HepG2 (cell line): ENCODE data around the gene CNNM3. TPM values are rescaled to one million over a fixed set of nuclear protein-coding genes. Genes with fewer than 3 reads are reported as not detected.

Source experiments
- ATAC-seq: fragments of 200-7000 bp; cut with Tn5 transposase; 3 replicates; pipeline ENCODE4 v1.9.1; 2020; ENCODE audit warnings: mild to moderate bottlenecking, moderate library complexity
- BruUV-seq: library from RNA; stranded (reverse); fragments of 400-500 nt; replicated peaks from 2 replicates; lab custom pipeline; 2021; lab: Mats Ljungman, UMichigan
- CTCF ChIA-PET: fragments of 300-600 bp; formaldehyde crosslinking; extraction: SDS; loops from one replicate; lab custom pipeline; 2021; ENCODE audit warnings: low total read pairs, inconsistent platforms, low intra/inter-chr PET ratio; lab: Yijun Ruan, JAX
- POLR2A ChIA-PET: fragments of 350-600 bp; sonication (Branson Sonifier 250); formaldehyde crosslinking; loops from one replicate; lab custom pipeline; 2020; ENCODE audit warnings: antibody characterized with exemption, inconsistent platforms; lab: Yijun Ruan, JAX
- DNase-seq: peaks from one replicate; pipeline ENCODE4 v3.0.0-alpha.2; 2015; ENCODE audit warnings: low spot score
- FAIRE-seq: peaks from 3 replicates; lab custom pipeline; 2011; peaks lifted over from hg19 to GRCh38; lab: Jason Lieb, UNC
- H2AFZ ChIP-seq: one replicate; pipeline ENCODE4 v1.6.1; 2011; ENCODE audit warnings: low read length, inconsistent platforms
- H3K27ac ChIP-seq: fragments of 300-600 bp; 3 replicates; pipeline ENCODE4 v1.8.0; 2011; ENCODE audit warnings: mixed run types, mild to moderate bottlenecking, mixed read lengths, low read length, inconsistent platforms; ENCODE audit not compliant: insufficient read depth; ENCODE audit errors: extremely low read length
- H3K27me3 ChIP-seq, 2 experiments: fragments of 200-600 bp in 1 of 2; 2 replicates in 1 of 2; 3 replicates in 1 of 2; pipeline versions ENCODE4 v1.6.0 to v1.8.0; 2011; ENCODE audit warnings: low read length in 2 of 2, mild to moderate bottlenecking in 2 of 2, moderate library complexity in 2 of 2, inconsistent platforms in 1 of 2; ENCODE audit not compliant: insufficient read depth in 2 of 2, control insufficient read depth in 1 of 2
- H3K36me3 ChIP-seq, 2 experiments: fragments of 200-600 bp in 1 of 2; replicated peaks in 1 of 2; 2 replicates in 1 of 2; 3 replicates in 1 of 2; pipeline versions ENCODE4 v1.5.1 to v1.8.0; 2011; ENCODE audit warnings: low read length in 2 of 2, inconsistent platforms in 1 of 2; ENCODE audit not compliant: insufficient read depth in 2 of 2, control insufficient read depth in 1 of 2
- H3K4me1 ChIP-seq: 2 replicates; pipeline ENCODE4 v1.5.1; 2012; ENCODE audit warnings: low read length, inconsistent platforms; ENCODE audit not compliant: insufficient read depth
- H3K4me2 ChIP-seq: 2 replicates; pipeline ENCODE4 v1.6.0; 2011; ENCODE audit warnings: low read depth, low read length, inconsistent platforms
- H3K4me3 ChIP-seq, 3 experiments: fragments of 200-600 bp in 1 of 3; sonication (generic), shearing (Covaris generic) in 1 of 3; replicated peaks in 1 of 3; 2 replicates each; pipeline ENCODE4 v1.5.1; 2011 to 2016; ENCODE audit warnings: low read length in 3 of 3, inconsistent platforms in 2 of 3, low read depth in 2 of 3, mild to moderate bottlenecking in 2 of 3, control low read depth in 1 of 3, mixed read lengths in 1 of 3; ENCODE audit not compliant: insufficient read depth in 1 of 3
- H3K79me2 ChIP-seq: one replicate; pipeline ENCODE4 v1.6.1; 2011; ENCODE audit warnings: low read length, inconsistent platforms; ENCODE audit not compliant: insufficient read depth
- H3K9ac ChIP-seq: 2 replicates; pipeline ENCODE4 v1.6.0; 2011; ENCODE audit warnings: mild to moderate bottlenecking, low read depth, low read length, inconsistent platforms; ENCODE audit not compliant: insufficient read depth
- H3K9me3 ChIP-seq: 2 replicates; pipeline ENCODE4 v1.5.1; 2012; ENCODE audit warnings: mild to moderate bottlenecking, low read length
- H4K20me1 ChIP-seq: 2 replicates; pipeline ENCODE4 v1.6.0; 2011; ENCODE audit warnings: inconsistent platforms, mild to moderate bottlenecking, low read length, moderate library complexity; ENCODE audit not compliant: insufficient read depth
- AKAP8 ChIP-seq: sonication (generic); formaldehyde crosslinking; IDR thresholded peaks from 2 replicates; pipeline ENCODE4 v1.5.1; 2020; ENCODE audit warnings: mild to moderate bottlenecking, missing genetic modification reagents
- BORCS8-MEF2B ChIP-seq: sonication (generic); formaldehyde crosslinking; IDR thresholded peaks from 2 replicates; pipeline ENCODE4 v1.8.0; 2022; ENCODE audit warnings: mild to moderate bottlenecking, missing genetic modification reagents
- GFI1 ChIP-seq: sonication (generic); formaldehyde crosslinking; IDR thresholded peaks from 2 replicates; pipeline ENCODE4 v1.5.0; 2020; ENCODE audit warnings: missing genetic modification reagents, mild to moderate bottlenecking, borderline replicate concordance
- KLF12 ChIP-seq: sonication (generic); formaldehyde crosslinking; IDR thresholded peaks from 2 replicates; pipeline ENCODE4 v1.4.0; 2020; ENCODE audit warnings: missing genetic modification reagents, borderline replicate concordance
- NRL ChIP-seq: sonication (generic); formaldehyde crosslinking; IDR thresholded peaks from 2 replicates; pipeline ENCODE4 v1.5.0; 2020; ENCODE audit warnings: missing genetic modification reagents, mild to moderate bottlenecking, moderate library complexity, borderline replicate concordance
- PHF8 ChIP-seq: sonication (generic); formaldehyde crosslinking; IDR thresholded peaks from 2 replicates; pipeline ENCODE4 v1.5.0; 2020; ENCODE audit warnings: missing genetic modification reagents
- POLR2AphosphoS2 ChIP-seq: IDR thresholded peaks from 2 replicates; pipeline ENCODE4 v1.6.1; 2011; ENCODE audit warnings: low read depth, low read length, improper control_type of control experiment
- POLR2G ChIP-seq: fragments of 200-400 bp; formaldehyde crosslinking; IDR thresholded peaks from 2 replicates; pipeline ENCODE4 v1.6.1; 2018; ENCODE audit warnings: mild to moderate bottlenecking, low read depth, low read length, moderate library complexity
- SNAPC2 ChIP-seq: sonication (generic); formaldehyde crosslinking; IDR thresholded peaks from 2 replicates; pipeline ENCODE4 v1.8.1; 2022; ENCODE audit warnings: mild to moderate bottlenecking, missing genetic modification reagents
- TAF15 ChIP-seq: fragments of 200-400 bp; formaldehyde crosslinking; IDR thresholded peaks from one replicate; pipeline ENCODE4 v1.6.1; 2018; ENCODE audit warnings: mild to moderate bottlenecking, low read depth, low read length; ENCODE audit not compliant: poor library complexity, severe bottlenecking
- THAP9 ChIP-seq: sonication (generic); formaldehyde crosslinking; IDR thresholded peaks from 2 replicates; pipeline ENCODE4; 2020; ENCODE audit warnings: missing genetic modification reagents, mild to moderate bottlenecking, borderline replicate concordance
- ZIK1 ChIP-seq: sonication (generic); formaldehyde crosslinking; IDR thresholded peaks from 2 replicates; pipeline ENCODE4 v1.5.0; 2020; ENCODE audit warnings: mild to moderate bottlenecking, low read depth, missing genetic modification reagents, borderline replicate concordance
- ZNF335 ChIP-seq: sonication (generic); formaldehyde crosslinking; IDR thresholded peaks from 2 replicates; pipeline ENCODE4 v1.4.0; 2020; ENCODE audit warnings: missing genetic modification reagents
- ZNF768 ChIP-seq: sonication (generic); formaldehyde crosslinking; IDR thresholded peaks from 2 replicates; pipeline ENCODE4 v1.4.0; 2020; ENCODE audit warnings: missing genetic modification reagents
- WGBS: methylation state at CpG from one replicate; pipeline ENCODE4 v1.1.6; 2017; ENCODE audit warnings: low lambda C conversion rate; 5-methylcytosine and 5-hydroxymethylcytosine counted together
- in situ Hi-C: cut with HindIII; loops from 2 replicates; pipeline ENCODE4 v1.10.0; 2017; ENCODE audit warnings: low pct_unique_long_range_greater_than_20kb; ENCODE audit not compliant: extremely low pct_ligation_motif_present
- intact Hi-C: fragments of 100-400 bp; cut with micrococcal nuclease; formaldehyde crosslinking; loops from one replicate; pipeline ENCODE4 v1.10.0; 2022; ENCODE audit not compliant: unreplicated experiment
- polyA plus RNA-seq, 8 experiments: library from polyadenylated mRNA; depleted of rRNA in 3 of 8; stranded (reverse) in 7 of 8; unstranded in 1 of 8; fragments of >200 nt; fragmentation: Illumina TruSeq in 4 of 8; extraction: Trizol in 4 of 8; gene quantifications; 2 replicates each; pipeline versions ENCODE4 v1.2.1 to v1.2.3, GENCODE V29; 2011 to 2016; ENCODE audit warnings: low read depth in 4 of 8, missing spikeins in 1 of 8, mixed read lengths in 1 of 8; ENCODE audit not compliant: insufficient read depth in 1 of 8
- total RNA-seq, 5 experiments: library from RNA; depleted of rRNA; stranded (reverse); fragments of >200 nt; fragmentation: Illumina TruSeq; extraction: Trizol; gene quantifications; 2 replicates each; pipeline ENCODE4 v1.2.3, GENCODE V29; 2016; ENCODE audit warnings: low read depth in 1 of 5
- TF ChIP-seq, protein P1 (sequence below): sonication (generic); formaldehyde crosslinking; IDR thresholded peaks from 2 replicates; pipeline ENCODE4 v1.8.1; 2023; ENCODE audit warnings: mild to moderate bottlenecking, missing genetic modification reagents

The CNNM3 gene
- total and polyA plus RNA-seq, 2 of the 13 experiments (the other 11 are each of a cell fraction or from before 2014, with no cell fraction given): 21.2 to 27.9 TPM

DNA sequence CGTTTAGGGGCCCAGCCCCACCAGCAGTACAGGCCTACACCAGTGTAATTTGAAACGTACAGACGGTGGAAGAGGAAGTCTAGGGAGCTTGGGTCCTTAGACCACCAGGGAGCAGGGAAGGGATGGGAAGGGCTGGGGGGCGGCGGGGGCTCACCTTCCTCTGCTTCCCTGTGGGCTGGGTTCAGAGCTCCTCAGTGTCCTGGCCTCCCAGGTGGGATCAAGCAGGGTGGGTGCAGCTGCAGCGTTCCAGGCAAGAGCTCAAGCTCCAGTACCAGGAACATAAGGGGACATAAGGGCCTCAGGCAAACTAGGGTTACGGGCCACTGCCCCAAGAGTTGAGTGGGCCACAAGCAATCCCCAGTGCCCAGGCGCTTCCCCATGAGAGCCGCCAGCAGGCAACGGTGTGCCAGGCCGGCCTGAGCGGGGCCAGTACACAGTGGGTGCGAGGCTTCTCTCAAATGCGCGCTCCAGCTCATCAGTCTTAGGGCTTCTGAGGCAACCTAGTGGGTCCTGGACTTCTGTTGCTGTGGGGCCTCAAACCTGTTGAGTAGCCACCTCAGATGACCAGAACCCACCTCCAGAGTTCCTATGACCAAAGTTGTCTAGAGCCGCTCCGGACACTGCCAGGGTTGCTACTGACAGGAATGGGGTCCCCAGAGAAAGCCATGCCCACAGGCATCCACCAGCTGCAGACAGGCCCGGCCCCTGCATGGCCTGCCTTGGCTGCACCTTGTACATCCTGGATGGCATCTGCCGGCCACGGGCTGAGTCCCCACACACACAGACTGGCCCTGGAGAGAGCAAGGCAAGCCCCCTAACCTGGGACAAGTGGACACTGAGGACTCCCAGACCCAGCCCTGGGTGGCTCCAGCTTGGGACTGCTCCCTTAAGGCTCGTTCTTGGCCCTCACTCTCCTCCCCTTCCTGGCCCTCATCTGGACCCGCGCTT is 22.6 kb downstream of the CNNM3 start (continued):
- TF ChIP-seq THAP9 (CRISPR knock-in tag): no peak
- no peak for TF ChIP-seq ZIK1
- no peak for TF ChIP-seq ZNF335 (CRISPR knock-in tag)
- no peak for TF ChIP-seq PHF8

GRCh38 chr2:96839293-96839874 is 23.3 kb downstream of the CNNM3 start:
- in situ Hi-C loops (no loop called here), intact Hi-C loops (no loop called here)
- Histone ChIP-seq H3K4me3 (no peak overlapping the region), H3K36me3 (peaks cover 3 to 8% of the 10 kb centered on the region in 2 experiments), H3K79me2 (no peaks in the 10 kb centered on the region), H3K9ac (no peak overlapping the region), H3K4me2 (no peak overlapping the region), H3K27me3 (no peaks in the 10 kb centered on the region), H3K9me3 (no peaks in the 10 kb centered on the region), H3K27ac (no peak overlapping the region), H2AFZ (no peak overlapping the region), H4K20me1 (no peaks in the 10 kb centered on the region), H3K4me1 (no peaks in the 10 kb centered on the region)
- BruUV-seq: no TSS peak
- FAIRE-seq (no peak), ATAC-seq (peak; percentile 7), DNase-seq (no peak)
- ChIA-PET CTCF (no interaction called here), POLR2A (interaction anchor here (0.7 to 1.5 kb wide), 2 partner anchors 19 to 21 kb away, joined by 4 to 7 read pairs; partner anchors contain the start of gene ANKRD39)
- WGBS: 98% methylated on average over 35 of the region's 42 CpGs
- TF ChIP-seq KLF12 (CRISPR knock-in tag) (no peak), AKAP8 (CRISPR knock-in tag) (peak; percentile 96), POLR2AphosphoS2 (peak; percentile 53; the same call in 1 of the 2 replicates), BORCS8-MEF2B (CRISPR knock-in tag) (peak; percentile 56; the same call in 1 of the 2 replicates), ZNF768 (peak; percentile 7; the same call in 1 of the 2 replicates), GFI1 (CRISPR knock-in tag) (no peak), TAF15 (peak; percentile 22), POLR2G (peak; percentile 37; the same call in 1 of the 2 replicates), SNAPC2 (no peak), NRL (CRISPR knock-in tag) (peak; percentile 18; the same call in 1 of the 2 replicates)
- TF ChIP-seq, protein P1, sequence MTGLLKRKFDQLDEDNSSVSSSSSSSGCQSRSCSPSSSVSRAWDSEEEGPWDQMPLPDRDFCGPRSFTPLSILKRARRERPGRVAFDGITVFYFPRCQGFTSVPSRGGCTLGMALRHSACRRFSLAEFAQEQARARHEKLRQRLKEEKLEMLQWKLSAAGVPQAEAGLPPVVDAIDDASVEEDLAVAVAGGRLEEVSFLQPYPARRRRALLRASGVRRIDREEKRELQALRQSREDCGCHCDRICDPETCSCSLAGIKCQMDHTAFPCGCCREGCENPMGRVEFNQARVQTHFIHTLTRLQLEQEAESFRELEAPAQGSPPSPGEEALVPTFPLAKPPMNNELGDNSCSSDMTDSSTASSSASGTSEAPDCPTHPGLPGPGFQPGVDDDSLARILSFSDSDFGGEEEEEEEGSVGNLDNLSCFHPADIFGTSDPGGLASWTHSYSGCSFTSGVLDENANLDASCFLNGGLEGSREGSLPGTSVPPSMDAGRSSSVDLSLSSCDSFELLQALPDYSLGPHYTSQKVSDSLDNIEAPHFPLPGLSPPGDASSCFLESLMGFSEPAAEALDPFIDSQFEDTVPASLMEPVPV: 0 out of 2 replicates have a peak, but pooled peaks have one; percentile 39
